Trophoblast cell (in vitro differentiated cells and primary cell): ENCODE results near the gene MCF2L.

Source experiments
- DNase-seq, 2 donors: peaks; one replicate each; pipeline ENCODE4 v3.0.0-alpha.2; 2016
- H2AFZ ChIP-seq: 2 replicates; pipeline ENCODE4 v1.6.1; 2013; ENCODE audit warnings: low read length, moderate library complexity, mild to moderate bottlenecking; ENCODE audit not compliant: insufficient read depth, poor library complexity
- H2AK5ac ChIP-seq: 2 replicates; pipeline ENCODE4 v1.6.1; 2013; ENCODE audit warnings: mild to moderate bottlenecking, low read length
- H2BK120ac ChIP-seq: 2 replicates; pipeline ENCODE4 v1.6.1; 2013; ENCODE audit warnings: low read length, mild to moderate bottlenecking, moderate library complexity; ENCODE audit not compliant: insufficient read depth, poor library complexity
- H2BK12ac ChIP-seq: 2 replicates; pipeline ENCODE4 v1.6.1; 2013; ENCODE audit warnings: mild to moderate bottlenecking, low read length, moderate library complexity
- H2BK5ac ChIP-seq: 2 replicates; pipeline ENCODE4 v1.6.1; 2013; ENCODE audit warnings: low read length, low read depth, moderate library complexity, mild to moderate bottlenecking; ENCODE audit not compliant: poor library complexity
- H3K14ac ChIP-seq: 2 replicates; pipeline ENCODE4 v1.6.1; 2013; ENCODE audit warnings: mild to moderate bottlenecking, low read length
- H3K18ac ChIP-seq: 2 replicates; pipeline ENCODE4 v1.6.1; 2013; ENCODE audit warnings: mild to moderate bottlenecking, low read length
- H3K23ac ChIP-seq: 2 replicates; pipeline ENCODE4 v1.6.1; 2013; ENCODE audit warnings: low read length
- H3K27ac ChIP-seq: 2 replicates; pipeline ENCODE4 v1.5.1; 2013; ENCODE audit warnings: low read depth, mild to moderate bottlenecking, inconsistent platforms, low read length, moderate library complexity
- H3K27me3 ChIP-seq: 2 replicates; pipeline ENCODE4 v1.6.1; 2013; ENCODE audit warnings: inconsistent platforms, mild to moderate bottlenecking, low read length, moderate library complexity; ENCODE audit not compliant: insufficient read depth
- H3K36me3 ChIP-seq, 2 experiments: 1 replicate in 1 of 2; 2 replicates in 1 of 2; pipeline ENCODE4 v1.6.1; 2013; ENCODE audit warnings: low read length in 2 of 2, mild to moderate bottlenecking in 2 of 2, moderate library complexity in 1 of 2; ENCODE audit not compliant: insufficient read depth in 2 of 2, control insufficient read depth in 1 of 2
- H3K4ac ChIP-seq: 2 replicates; pipeline ENCODE4 v1.6.1; 2013; ENCODE audit warnings: low read depth, mild to moderate bottlenecking, low read length, moderate library complexity
- H3K4me1 ChIP-seq, 2 experiments: 1 replicate in 1 of 2; 2 replicates in 1 of 2; pipeline ENCODE4 v1.6.1; 2013; ENCODE audit warnings: low read length in 2 of 2, mild to moderate bottlenecking in 2 of 2, moderate library complexity in 1 of 2; ENCODE audit not compliant: insufficient read depth in 2 of 2, control insufficient read depth in 1 of 2
- H3K4me2 ChIP-seq: 2 replicates; pipeline ENCODE4 v1.6.1; 2013; ENCODE audit warnings: inconsistent platforms, mild to moderate bottlenecking, low read length, moderate library complexity
- H3K4me3 ChIP-seq: 2 replicates; pipeline ENCODE4 v1.5.1; 2013; ENCODE audit warnings: mild to moderate bottlenecking, low read depth, low read length, inconsistent platforms
- H3K79me1 ChIP-seq: one replicate; pipeline ENCODE4 v1.6.1; 2013; ENCODE audit warnings: low read length
- H3K79me2 ChIP-seq: 2 replicates; pipeline ENCODE4 v1.6.1; 2013; ENCODE audit warnings: low read length, mild to moderate bottlenecking; ENCODE audit not compliant: control insufficient read depth, insufficient read depth, poor library complexity
- H3K9ac ChIP-seq: 2 replicates; pipeline ENCODE4 v1.6.1; 2013; ENCODE audit warnings: mild to moderate bottlenecking, low read length
- H3K9me3 ChIP-seq: 2 replicates; pipeline ENCODE4 v1.6.1; 2013; ENCODE audit warnings: low read depth, mild to moderate bottlenecking, control low read depth, inconsistent platforms, low read length; ENCODE audit not compliant: insufficient read depth
- H4K12ac ChIP-seq: 2 replicates; pipeline ENCODE4 v1.6.1; 2013; ENCODE audit warnings: low read depth, mild to moderate bottlenecking, low read length, moderate library complexity
- H4K8ac ChIP-seq: 2 replicates; pipeline ENCODE4 v1.6.1; 2013; ENCODE audit warnings: low read depth, mild to moderate bottlenecking, low read length, moderate library complexity
- H4K91ac ChIP-seq: one replicate; pipeline ENCODE4 v1.6.1; 2013; ENCODE audit warnings: low read depth, mild to moderate bottlenecking, low read length, moderate library complexity
- WGBS: extraction: QIAGEN DNeasy Blood & Tissue Kit; methylation state at CpG from one replicate; pipeline ENCODE4 v1.1.7; 2013; ENCODE audit warnings: missing lambda C conversion rate; ENCODE audit not compliant: insufficient read length, insufficient coverage; ENCODE audit errors: extremely low coverage; 5-methylcytosine and 5-hydroxymethylcytosine counted together

The MCF2L gene

GRCh38 chr13:113087923-113088690 is 119.1 kb downstream of the MCF2L start:
- Histone ChIP-seq H3K4ac (no peak overlapping the region), H2BK12ac (no peak overlapping the region), H4K12ac (no peak overlapping the region), H3K27me3 (no peaks in the 10 kb centered on the region), H3K79me2 (no peaks in the 10 kb centered on the region), H3K14ac (no peak overlapping the region), H3K4me3 (no peak overlapping the region), H2AFZ (no peak overlapping the region), H2BK120ac (no peak overlapping the region), H2BK5ac (no peak overlapping the region), H3K79me1 (no peaks in the 10 kb centered on the region), H3K18ac (no peak overlapping the region), H3K9ac (no peak overlapping the region), H3K4me2 (no peak overlapping the region), H2AK5ac (no peak overlapping the region), H3K4me1 (no peaks in the 10 kb centered on the region), H3K23ac (no peak overlapping the region), H4K8ac (no peak overlapping the region), H3K36me3 (no peaks in the 10 kb centered on the region), H3K27ac (no peak overlapping the region), H4K91ac (no peak overlapping the region), H3K9me3 (no peaks in the 10 kb centered on the region)
- WGBS: no CpG with 5 or more reads among the region's 40 CpGs
- DNase-seq: no peak

DNA sequence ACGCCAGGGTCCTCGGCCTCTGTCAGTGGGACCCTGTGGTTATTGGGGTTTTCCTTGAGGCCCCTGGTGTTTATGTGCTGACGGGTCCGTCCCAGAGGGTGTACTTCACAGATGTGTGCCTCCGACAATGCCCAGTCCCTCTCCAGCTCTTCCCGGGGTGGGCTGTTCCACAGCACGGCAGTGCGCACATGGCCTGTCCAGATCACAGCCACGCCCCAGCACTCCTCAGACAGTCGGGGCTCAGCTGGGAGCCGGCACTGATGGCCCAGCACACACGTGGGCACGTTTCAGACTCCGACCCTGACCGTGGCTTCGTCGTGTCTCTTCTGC is 119.6 kb downstream of the MCF2L start:
- H3K4ac ChIP-seq: no peak overlapping the region
- no peak overlapping the region for H2AFZ ChIP-seq
- H3K18ac ChIP-seq: no peak overlapping the region
- no peak overlapping the region for H2AK5ac ChIP-seq
- no peaks in the 10 kb centered on the region for H3K27me3 ChIP-seq
- no peaks in the 10 kb centered on the region for H3K4me1 ChIP-seq
- H4K91ac ChIP-seq: no peak overlapping the region
- H3K27ac ChIP-seq: no peak overlapping the region
- H4K8ac ChIP-seq: no peak overlapping the region
- no peaks in the 10 kb centered on the region for H3K9me3 ChIP-seq
- no peak overlapping the region for H3K23ac ChIP-seq
- H3K79me1 ChIP-seq: no peaks in the 10 kb centered on the region
- no CpG with 5 or more reads among the region's 17 CpGs for whole genome bisulfite sequencing
- H2BK12ac ChIP-seq: no peak overlapping the region
- no peak overlapping the region for H2BK120ac ChIP-seq
- no peak overlapping the region for H4K12ac ChIP-seq
- no peak overlapping the region for H2BK5ac ChIP-seq
- no peak overlapping the region for H3K4me2 ChIP-seq
- no peaks in the 10 kb centered on the region for H3K36me3 ChIP-seq
- no peak for DNase-seq
- no peaks in the 10 kb centered on the region for H3K79me2 ChIP-seq
- H3K14ac ChIP-seq: no peak overlapping the region
- no peak overlapping the region for H3K9ac ChIP-seq
- no peak overlapping the region for H3K4me3 ChIP-seq

DNA sequence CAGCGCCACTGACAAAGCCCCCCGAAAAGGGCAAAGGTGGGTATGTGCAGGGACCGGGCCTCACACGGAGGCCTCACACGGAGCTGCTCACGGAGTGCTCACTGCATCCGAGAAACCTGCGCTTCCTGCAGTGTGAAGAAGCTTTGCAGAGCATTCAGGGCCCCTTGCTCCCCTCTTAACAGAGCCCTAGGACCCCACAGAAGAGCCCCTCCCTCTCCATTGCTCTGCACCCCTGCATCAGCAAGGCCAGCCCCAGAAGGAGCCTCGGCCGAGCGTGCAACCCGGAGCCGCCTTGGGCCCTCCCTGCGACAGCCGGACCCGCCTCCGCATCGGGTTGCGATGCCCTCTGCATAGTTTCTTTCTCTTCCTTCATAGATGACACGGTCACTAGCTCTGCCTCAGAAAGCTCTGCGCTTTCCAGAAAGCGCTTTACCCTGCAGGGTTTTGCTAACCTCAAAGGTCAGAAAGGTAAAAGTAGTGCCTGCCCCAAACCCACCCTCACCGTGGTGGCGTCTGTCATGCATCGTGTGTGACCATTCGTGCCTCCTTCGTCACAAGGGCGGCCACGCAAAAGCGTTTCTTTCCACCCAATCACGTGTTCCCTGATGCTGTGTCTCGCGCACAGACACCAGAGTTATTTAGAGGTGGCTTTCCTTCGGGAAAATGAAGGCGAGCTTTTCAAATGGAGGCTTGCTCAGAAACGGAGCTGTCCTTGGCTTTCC is 120.8 kb downstream of the MCF2L start:
- H3K4ac ChIP-seq: no peak overlapping the region
- WGBS: no CpG with 5 or more reads among the region's 36 CpGs
- DNase-seq: no peak
- no peak overlapping the region for H2BK120ac ChIP-seq
- H2BK12ac ChIP-seq: no peak overlapping the region
- H3K9me3 ChIP-seq: no peaks in the 10 kb centered on the region
- H4K12ac ChIP-seq: no peak overlapping the region
- H3K27me3 ChIP-seq: no peaks in the 10 kb centered on the region
- H4K91ac ChIP-seq: no peak overlapping the region
- no peaks in the 10 kb centered on the region for H3K79me2 ChIP-seq
- no peaks in the 10 kb centered on the region for H3K36me3 ChIP-seq
- H2AFZ ChIP-seq: no peak overlapping the region
- H3K23ac ChIP-seq: no peak overlapping the region
- H3K79me1 ChIP-seq: no peaks in the 10 kb centered on the region
- no peak overlapping the region for H2BK5ac ChIP-seq
- H3K4me3 ChIP-seq: no peak overlapping the region
- no peak overlapping the region for H3K4me2 ChIP-seq
- H4K8ac ChIP-seq: no peak overlapping the region
- H3K14ac ChIP-seq: no peak overlapping the region
- H2AK5ac ChIP-seq: no peak overlapping the region
- H3K9ac ChIP-seq: no peak overlapping the region
- H3K4me1 ChIP-seq: no peaks in the 10 kb centered on the region
- no peak overlapping the region for H3K27ac ChIP-seq
- H3K18ac ChIP-seq: no peak overlapping the region

GRCh38 chr13:113090415-113090770 is 121.4 kb downstream of the MCF2L start:
- Histone ChIP-seq H4K91ac (no peak overlapping the region), H3K4me2 (no peak overlapping the region), H3K14ac (no peak overlapping the region), H3K23ac (no peak overlapping the region), H4K8ac (no peak overlapping the region), H2BK12ac (no peak overlapping the region), H3K4me1 (peaks cover 0 to 2% of the 10 kb centered on the region in 2 experiments), H2AK5ac (no peak overlapping the region), H3K36me3 (no peaks in the 10 kb centered on the region), H3K4ac (no peak overlapping the region), H3K4me3 (no peak overlapping the region), H2BK5ac (no peak overlapping the region), H3K9me3 (no peaks in the 10 kb centered on the region), H2AFZ (no peak overlapping the region), H3K27ac (no peak overlapping the region), H3K18ac (no peak overlapping the region), H3K9ac (no peak overlapping the region), H2BK120ac (no peak overlapping the region), H4K12ac (no peak overlapping the region), H3K27me3 (no peaks in the 10 kb centered on the region), H3K79me1 (no peaks in the 10 kb centered on the region), H3K79me2 (no peaks in the 10 kb centered on the region)
- DNase-seq: no peak
- WGBS: no CpG with 5 or more reads among the region's 13 CpGs
